NCI-H1048 (cell line): ENCODE results near the gene SLC22A15.
"Not testable (repeated sequence)": the region's sequence is repeated elsewhere in the genome, so short reads cannot be mapped to it uniquely, and the experiment has no call there.

Experiments
- DNase-seq: peaks from one replicate; lab custom pipeline; 2025; lab: John Stamatoyannopoulos, UW

The SLC22A15 gene

DNA sequence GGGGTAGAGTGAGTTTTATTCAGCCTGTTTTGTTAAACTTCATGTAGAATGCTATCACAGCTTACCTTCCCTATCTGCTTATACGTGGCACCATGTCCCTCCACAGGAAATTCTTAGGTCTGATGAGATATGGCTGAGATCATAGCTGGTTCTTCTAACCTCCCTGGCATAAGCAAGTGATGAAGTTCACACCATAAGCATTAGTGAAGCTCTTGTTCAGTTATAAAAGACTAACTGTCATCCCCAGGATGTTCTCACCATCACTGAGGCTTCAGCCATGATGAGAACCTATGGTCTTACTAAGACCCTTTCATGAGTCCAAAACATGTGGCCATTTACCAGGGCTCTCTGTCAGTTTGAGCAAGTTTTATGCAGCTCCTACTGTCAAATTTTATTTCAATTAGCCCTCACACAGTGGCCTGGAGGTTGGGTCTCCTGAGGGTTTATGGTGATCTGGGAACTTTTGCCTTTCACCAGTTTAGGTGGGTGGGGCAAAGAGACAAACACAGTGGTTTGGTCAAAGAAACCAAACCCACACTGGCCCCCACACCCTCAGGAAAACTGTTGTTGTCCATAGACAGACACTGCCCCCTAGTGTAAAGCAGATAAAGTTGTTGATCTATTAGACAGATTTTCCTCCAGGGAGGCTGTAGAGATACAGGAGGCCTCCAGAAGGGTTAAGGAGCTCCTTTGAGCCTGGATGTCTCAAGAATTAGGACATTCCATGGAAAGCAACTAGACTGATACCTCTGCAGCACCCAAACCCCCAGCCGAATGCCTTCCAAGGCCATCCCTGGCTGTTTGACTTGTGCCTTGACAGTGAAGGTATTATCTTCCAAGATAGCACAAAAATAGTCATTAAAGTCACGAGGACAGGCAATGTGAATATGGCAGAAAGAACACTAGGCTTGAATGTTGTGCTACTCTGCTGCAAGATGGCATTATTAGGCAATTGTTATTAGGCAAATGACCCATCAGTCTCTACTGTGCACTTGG is 5.0 kb downstream of the SLC22A15 start:
- no peak for DNase-seq

DNA sequence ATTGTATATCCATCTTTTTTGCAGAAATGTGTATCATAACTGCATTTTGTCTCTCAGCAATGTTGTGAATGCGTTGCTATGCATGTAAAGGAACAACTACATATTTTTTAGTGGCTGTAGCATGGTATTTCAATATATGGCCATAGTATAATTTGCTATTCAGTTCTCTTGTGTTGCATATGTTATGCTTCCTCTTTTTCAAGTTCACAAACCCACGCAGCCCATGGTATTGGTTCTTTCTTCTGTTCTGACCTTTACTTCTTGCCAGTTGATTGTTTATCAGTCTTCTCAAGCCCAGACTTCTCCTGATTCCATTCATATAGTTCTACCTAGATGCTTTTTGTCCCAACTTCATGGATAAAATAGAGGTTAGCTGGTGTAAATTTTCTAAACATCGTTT is 6.1 kb downstream of the SLC22A15 start:
- DNase-seq = no peak

DNA sequence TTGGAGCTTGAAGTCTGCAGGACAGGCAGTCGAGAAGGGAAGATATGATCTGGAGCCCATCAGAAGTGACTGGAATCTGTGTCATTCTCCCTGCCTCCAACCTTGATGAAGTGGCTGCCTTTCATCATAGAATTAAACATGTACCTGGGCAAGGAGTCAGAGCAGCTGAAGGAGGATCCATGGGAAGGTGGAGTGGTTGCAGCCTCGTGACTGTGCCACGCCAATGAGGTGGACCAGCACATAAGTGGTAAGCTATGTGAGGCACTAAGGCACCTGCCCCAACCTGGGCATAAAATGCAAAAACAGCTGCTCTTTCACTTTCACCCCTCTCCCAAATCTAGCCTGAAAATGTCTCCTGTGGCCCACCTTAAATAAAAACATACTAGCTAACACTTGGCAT is 7.3 kb downstream of the SLC22A15 start:
- DNase-seq = no peak

DNA sequence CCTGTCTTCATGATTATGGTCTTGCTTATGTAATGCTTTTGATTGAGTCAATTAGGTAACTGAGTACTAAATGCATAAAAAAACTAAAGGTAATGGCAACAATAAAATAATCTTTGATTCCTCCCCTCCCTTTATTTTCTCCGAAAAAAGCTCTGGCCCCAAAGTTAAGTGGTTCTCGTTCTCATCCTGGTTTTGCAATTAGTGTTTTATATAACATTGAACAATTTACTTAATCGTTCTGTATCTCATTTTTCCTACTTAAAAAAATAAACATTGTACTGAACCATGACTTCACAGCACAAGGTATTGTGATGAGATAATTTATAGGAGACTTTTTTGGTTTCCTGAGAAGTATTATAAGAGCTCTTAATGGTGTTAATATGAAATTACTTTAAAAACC is 11.3 kb downstream of the SLC22A15 start:
- no peak for DNase-seq

DNA sequence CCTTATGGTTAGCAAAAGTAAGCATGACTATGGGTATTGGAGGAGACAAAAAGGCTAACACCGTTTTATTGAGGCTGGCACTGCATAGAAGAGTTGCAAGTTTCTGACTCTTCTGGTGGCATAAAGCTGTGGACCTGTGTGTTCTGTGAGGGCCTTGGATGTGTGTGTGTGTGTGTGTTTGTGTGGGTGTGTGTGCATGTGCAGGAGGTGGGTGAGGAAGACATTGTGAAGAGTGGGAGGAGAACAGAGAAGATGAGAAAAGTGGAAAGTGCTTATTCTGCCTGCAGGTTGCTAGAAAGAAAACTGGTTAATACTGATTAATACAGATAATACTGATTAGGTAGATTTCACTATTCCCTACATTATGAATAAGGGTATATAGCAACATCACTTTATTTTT is 12.6 kb downstream of the SLC22A15 start:
- DNase-seq = no peak

DNA sequence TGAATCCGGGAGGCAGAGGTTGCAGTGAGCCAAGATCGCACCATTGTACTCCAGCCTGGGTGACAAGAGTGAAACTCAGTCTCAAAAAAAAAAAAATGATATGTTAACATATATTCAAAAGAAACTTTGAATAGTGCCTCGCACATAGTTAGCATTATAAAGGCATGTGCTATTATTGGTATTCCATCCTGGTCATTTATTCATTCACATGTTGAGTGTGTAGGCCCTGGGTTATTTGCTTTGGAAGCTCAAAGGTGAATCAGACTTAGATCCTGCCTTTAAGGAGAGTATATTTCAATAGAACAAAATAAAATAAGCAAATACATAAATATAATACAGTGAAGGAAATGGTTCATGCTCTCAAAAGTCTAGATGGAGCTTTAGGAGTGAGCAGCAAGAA is 13.4 kb downstream of the SLC22A15 start:
- no peak for DNase-seq

DNA sequence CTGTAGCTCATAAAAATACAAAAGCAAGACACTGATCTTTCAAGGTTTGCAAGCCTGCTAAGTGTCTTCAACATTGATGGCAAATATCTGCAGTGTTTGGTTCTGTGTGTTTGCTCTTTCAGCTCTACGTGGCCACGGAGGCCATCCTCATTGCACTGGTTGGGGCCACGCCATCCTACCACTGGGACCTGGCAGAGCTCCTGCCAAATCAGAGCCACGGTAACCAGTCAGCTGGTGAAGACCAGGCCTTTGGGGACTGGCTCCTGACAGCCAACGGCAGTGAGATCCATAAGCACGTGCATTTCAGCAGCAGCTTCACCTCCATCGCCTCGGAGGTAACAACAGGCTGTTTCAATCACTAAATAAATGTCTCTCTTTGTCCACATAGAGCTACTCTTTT is 15.6 kb downstream of the SLC22A15 start:
- DNase-seq = no peak

DNA sequence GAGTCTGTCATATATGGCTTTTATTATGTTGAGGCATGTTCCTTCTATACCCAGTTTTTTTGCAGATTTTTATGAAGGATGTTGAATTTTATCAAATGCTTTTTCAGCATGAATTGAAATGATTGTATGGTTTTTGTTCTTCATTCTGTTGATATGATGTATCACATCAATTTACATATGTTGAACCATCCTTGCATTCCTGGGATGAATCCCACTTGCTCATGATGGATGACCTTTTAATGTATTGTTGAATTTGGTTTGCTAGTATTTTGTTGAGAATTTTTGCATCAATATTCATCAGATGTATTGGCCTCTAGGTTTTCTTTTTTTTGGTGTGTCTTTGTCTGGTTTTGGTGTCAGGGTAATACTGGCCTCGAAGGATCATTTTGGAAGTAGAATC is 21.6 kb downstream of the SLC22A15 start:
- not testable (repeated sequence) for DNase-seq

DNA sequence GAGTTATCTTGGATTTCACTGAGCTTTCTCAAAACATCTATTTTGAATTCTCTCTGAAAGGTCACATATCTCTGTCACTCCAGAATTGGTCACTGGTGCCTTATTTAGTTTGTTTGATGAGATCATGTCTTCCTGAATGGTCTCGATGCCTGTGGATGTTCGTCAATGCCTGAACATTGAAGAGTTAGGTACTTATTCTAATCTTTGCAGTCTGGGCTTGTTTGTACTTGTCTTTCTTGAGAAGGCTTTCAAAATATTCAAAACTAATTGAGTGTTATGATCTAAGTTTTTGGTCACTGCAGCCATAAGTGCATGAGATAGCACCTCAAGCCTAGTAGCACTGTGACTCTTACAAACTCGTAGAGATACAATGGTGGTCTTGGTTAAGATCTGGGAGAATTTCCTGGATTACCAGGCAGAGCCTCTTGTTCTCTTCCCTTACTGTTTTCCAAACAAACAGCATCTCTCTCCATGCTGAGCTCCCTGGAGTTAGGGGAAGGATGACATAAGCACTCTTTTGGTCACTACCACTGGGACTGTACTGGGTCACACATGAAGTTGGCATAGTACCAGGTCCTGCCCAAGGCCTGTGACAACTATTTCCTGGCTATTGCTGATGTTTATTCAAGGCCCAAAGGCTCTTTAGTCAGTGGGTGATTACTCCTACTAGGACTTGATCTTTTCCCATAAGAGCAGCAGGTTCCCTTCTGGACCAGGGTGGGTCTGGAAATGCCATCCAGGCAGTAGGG is 25.6 kb downstream of the SLC22A15 start:
- no peak for DNase-seq

DNA sequence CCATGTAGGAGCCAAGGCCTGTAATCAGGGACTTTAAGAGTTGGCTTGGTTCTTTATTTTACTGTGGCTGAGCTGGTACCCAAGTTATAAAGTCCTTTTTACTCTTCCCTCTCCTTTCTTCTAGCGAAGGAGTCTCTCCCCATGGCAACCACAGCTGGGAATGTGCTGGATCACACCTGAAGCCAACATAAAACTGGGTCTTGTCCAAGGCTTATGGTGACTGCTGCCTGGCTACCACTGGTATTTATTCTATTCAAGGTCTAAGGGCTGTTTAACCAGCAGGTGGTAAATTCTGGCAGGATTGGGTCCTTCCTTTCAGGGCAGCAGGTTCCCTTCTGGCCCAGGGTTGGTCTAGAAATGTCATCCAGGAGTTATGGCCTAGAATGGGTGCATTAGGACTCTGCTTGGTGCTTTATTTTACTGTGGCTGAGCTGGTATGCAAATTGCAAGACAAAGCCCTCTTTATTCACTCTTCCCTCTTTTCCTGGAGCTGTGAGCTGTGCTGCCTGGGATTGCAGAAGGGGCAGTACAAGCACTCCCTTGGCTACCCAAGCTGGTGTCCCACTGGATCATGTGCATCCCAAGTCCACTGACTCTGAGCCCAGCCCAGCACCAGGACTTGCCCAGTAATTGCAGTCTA is 26.6 kb downstream of the SLC22A15 start:
- DNase-seq = peak; percentile 22

DNA sequence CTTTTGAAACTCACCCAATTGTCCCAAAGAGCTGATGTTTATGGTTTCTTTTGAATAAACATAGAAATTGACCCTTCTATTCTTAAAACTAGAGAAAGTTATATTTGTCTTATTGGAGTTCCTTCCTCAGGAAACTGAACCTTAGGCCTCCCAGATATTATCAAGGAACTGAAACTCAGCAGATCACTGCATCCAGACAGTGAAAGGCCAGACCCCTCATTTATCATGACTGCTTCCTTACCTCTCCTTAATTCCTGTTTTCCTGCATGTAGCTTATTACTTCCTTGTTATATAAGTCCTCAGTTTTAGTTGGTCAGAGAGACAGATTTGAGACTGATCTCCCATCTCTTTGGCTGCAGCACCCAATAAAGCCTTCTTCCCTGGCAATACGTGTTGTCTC is 27.5 kb downstream of the SLC22A15 start:
- no peak for DNase-seq

DNA sequence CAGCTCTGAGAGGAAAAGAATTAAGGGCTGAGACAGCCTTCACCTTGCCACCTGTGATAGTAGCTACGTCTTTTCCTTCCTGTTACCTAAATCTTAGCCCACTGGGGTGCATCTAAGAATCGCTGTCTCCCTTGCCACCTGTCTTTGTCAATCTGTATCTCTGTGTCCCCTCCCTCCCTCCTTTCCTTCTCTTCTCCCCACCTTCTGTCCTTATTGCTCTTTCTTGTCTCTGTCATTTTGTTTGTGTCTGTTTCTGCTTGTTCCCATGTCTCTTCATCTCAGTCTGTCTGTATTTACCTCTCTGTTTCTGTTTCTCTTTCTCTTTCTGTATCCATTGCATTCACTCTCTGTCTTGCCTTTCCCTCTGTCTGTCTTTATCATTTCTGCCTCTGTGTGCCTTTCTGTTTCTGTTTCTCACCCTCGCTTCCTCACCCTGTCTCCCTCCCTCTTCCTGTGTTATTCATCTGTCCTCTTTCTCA is 30.2 kb downstream of the SLC22A15 start:
- no peak for DNase-seq

DNA sequence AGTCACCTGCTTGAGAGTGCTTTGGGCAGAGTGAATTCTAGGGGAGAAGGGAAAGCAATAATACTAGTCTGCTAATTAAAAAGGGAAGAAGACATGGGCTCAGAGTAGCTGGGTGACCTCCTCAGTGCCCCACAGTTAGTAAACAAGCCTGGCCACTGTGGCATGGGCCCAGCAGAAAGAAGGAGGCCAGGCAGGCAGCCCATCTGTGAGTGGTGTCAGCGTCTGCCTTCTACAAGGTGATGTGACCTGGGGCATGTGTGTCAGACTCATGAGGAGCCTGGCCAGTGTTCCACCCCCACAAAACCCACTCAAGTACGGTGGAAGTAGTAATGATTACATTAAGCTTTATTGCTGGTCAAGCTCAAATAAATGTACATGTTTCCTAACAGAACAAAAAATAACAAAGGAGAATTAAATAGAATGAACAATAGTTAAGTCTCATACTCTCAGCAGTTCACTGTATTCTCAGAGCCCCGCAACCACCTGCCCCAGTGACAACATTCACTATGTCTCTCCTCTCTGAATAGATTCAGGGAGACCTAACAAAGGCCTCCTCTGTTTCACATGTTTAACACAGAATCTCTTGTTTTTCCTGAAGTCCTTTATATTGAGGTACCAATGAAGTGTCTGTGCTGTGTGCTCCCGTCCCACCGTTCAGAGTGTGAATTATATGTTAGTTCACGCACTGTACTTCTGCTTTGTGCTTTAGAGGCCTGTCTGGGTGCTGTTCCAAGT is 32.5 kb downstream of the SLC22A15 start:
- DNase-seq = no peak

DNA sequence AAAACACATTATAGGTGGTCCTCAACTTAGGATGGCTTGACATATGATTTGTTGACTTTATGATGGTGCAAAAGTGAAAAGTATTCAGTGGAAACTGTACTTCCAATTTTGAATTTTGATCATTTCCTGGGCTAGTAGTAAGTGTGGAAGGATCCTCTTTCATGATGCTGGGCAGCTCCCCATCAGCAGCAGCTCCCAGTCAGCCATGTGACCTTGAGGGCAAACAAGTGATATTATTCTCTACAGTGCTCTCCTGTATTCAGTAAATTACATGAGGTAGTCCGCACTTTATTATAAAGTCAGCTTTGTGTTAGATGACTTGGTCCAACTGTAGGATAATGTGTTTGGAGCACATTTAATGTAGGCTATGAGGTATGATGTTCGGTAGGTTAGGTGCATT is 36.4 kb downstream of the SLC22A15 start:
- DNase-seq = no peak

DNA sequence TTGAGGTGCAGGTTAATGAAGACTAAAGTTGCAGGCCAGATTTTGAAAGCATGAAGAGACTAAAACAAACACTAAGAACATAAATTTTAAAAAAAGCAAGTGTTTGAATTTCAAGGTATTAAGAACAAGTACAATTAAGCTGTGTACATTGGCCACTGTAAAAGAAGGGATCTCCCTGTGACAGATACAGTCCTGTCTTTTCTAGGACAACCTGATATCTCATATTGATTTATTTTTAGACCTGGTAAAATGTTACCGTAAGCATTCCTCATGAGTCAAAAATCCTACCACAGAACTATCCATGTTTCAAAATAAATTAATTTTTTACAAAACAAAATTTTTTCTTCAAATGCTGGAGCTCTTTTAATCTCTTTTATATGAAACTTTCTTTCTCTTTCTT is 39.4 kb downstream of the SLC22A15 start:
- no peak for DNase-seq

DNA sequence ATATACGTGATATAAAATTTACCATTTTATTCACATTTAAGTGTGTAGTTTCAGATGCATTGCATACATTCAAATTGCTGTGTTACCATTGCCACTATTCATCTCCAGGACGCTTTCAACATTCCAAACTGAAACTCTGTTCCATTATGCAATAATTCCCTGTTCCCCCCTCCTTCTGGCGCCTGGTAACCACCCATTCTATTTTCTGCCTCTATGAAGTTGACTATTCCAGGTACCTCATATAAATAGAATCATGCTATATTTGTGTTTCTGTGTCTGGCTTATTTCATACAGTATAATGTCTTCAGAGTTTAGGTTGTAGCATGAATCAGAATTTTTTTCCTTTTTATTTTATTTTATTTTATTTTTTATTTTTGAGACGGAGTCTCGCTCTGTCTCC is 41.7 kb downstream of the SLC22A15 start:
- DNase-seq = no peak

DNA sequence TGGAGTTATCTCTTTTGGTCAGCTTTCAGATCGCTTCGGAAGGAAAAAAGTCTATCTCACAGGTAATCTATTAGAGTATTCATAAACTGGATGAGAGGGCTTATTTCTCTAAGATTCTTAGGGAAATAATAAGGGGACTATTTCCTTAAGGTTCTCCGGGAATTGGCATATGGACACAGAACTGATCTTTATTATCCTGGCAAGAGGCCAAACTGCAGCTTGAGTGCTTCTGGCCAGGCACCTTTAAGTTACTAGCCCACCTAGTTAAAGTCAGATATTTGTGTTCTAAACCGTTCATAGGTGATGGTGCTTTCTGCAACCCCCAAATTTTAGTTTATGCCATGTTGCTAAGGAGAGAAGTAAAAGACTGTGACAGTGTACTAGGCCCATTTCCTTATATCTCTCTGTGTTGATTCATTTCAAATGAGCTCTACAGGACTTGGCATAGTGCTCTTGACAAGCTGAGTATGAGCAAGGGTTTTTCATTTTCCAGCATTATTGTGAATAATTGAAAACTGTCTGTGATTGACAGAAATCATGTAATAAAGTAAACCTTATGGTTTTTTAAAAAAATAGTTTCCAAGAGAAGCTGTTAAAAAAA is 43.4 kb downstream of the SLC22A15 start:
- no peak for DNase-seq

DNA sequence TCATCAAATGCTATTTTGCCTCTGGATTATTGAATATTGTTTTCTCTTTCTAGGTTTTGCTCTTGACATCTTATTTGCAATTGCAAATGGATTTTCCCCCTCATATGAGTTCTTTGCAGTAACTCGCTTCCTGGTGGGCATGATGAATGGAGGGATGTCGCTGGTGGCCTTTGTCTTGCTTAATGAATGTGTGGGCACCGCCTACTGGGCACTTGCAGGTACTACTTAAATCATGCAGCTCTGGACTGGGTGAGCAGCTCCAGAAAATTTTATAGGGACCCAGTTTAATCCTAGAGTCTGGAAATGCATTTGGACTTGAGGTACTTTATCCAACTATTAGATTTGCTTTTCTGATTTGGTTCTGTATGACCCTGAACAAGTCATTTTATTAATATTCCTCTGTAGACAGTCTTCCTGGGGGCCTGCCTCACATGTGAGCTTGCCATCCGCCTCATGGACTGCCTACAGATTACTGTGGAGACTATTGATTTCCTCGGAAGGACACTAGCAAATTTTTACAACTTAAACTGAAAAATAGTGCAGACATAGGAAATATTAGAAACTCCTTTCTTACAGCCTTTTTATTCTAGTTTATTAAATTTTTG is 44.5 kb downstream of the SLC22A15 start:
- DNase-seq = no peak

DNA sequence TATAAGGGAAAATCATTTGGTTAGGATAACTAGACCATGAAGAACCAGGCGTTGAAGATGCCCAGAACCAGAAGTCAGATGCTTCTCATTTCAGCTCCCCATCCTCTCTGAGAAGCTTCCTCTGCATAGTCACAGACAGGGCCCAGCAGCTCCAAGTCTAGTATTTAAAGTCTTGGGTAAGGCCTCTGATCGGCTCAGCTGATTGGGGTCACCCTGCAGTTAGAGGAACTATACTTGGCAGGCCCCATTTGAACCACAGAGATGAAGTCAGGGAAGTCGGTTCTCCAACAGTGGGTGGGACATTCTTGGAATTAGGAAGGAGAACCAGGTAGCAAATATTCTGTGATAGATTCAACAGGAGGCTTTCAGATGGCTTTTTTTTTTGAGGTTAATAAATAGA is 48.3 kb downstream of the SLC22A15 start:
- no peak for DNase-seq

DNA sequence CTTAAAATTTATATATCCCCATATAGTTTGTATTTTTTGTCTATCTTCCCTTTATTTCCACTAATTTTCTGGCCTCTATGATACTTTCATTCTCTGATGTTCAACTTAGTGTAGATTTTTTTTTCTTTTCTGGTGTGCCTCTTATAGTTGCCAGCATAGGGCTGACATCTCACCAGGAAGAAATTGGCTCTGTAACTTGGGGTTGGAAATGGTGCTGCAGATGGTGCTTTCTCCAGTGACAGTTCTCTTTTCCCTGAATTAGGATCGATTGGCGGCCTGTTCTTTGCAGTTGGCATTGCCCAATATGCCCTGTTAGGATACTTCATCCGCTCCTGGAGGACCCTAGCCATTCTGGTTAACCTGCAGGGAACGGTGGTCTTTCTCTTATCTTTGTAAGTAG is 50.3 kb downstream of the SLC22A15 start:
- DNase-seq = no peak

DNA sequence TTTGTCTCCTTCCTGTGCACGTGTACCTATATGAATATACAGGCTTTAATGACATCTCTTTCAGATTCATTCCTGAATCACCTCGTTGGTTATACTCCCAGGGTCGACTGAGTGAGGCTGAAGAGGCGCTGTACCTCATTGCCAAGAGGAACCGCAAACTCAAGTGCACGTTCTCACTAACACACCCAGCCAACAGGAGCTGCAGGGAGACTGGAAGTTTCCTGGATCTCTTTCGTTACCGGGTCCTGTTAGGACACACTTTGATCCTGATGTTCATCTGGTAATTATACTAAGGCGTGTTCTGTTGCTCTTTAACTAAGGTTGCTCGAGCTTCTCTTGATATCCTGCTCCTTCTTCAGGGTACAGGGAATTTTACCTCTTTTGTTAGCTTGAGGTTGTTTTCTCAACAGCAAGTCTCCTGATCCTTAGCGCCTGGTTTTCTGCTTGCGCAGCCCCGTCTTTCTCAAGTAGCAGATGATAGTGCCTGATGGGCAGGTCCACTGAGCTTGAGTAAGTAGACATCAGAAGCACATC is 55.1 kb downstream of the SLC22A15 start:
- no peak for DNase-seq
